ENCODE data around the gene SMAP1.

Gene SMAP1

GRCh38 chr6:70820778-70821177 lies 153.1 kb downstream of the SMAP1 start:
- no peak overlapping the region for H3K4me3 Mint-ChIP-seq
- peaks cover 9% of the 10 kb centered on the region for H3K9me3 Mint-ChIP-seq
- no peaks in the 10 kb centered on the region for H3K4me1 Mint-ChIP-seq (ENCODE audit: low read depth)
- H3K27me3 Mint-ChIP-seq (ENCODE audit: low read depth): no peaks in the 10 kb centered on the region
- H3K36me3 Mint-ChIP-seq (ENCODE audit: low read depth): peaks cover 6% of the 10 kb centered on the region
- no peak overlapping the region for H3K27ac Mint-ChIP-seq

DNA sequence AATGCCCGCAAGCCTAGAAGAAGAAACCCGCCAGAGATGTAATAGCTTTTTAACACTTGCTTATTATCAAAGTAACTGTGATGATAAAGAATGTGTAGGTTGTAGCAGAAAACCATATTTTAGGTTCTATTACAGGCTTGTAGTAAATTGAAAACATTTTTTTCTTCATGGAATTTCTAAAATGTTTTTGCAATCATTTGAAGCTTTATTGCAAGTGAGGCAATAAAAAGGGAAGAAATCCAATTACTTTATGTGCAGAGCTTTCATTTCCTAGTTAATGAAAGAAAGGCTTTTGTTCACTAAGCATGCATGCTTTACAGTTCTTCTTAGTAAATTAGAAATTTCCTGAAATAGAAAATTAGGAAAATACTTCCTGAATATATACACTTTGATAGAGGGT lies 154.1 kb downstream of the SMAP1 start:
- peaks cover 9% of the 10 kb centered on the region for H3K9me3 Mint-ChIP-seq
- H3K4me3 Mint-ChIP-seq: no peak overlapping the region
- no peaks in the 10 kb centered on the region for H3K27me3 Mint-ChIP-seq (ENCODE audit: low read depth)
- H3K36me3 Mint-ChIP-seq (ENCODE audit: low read depth): peaks cover 6% of the 10 kb centered on the region
- H3K4me1 Mint-ChIP-seq (ENCODE audit: low read depth): no peaks in the 10 kb centered on the region
- no peak overlapping the region for H3K27ac Mint-ChIP-seq

GRCh38 chr6:70823651-70824050 lies 156.0 kb downstream of the SMAP1 start:
- Mint-ChIP-seq H3K27me3 (ENCODE audit: low read depth) (no peaks in the 10 kb centered on the region), H3K4me1 (ENCODE audit: low read depth) (no peaks in the 10 kb centered on the region), H3K4me3 (no peak overlapping the region), H3K27ac (no peak overlapping the region), H3K36me3 (ENCODE audit: low read depth) (peaks cover 6% of the 10 kb centered on the region), H3K9me3 (peaks cover 9% of the 10 kb centered on the region)

GRCh38 chr6:70831427-70831826 lies 163.7 kb downstream of the SMAP1 start:
- Mint-ChIP-seq H3K4me3 (no peak overlapping the region), H3K4me1 (ENCODE audit: low read depth) (peaks cover 2% of the 10 kb centered on the region), H3K9me3 (peaks cover 7% of the 10 kb centered on the region), H3K27me3 (ENCODE audit: low read depth) (no peaks in the 10 kb centered on the region), H3K36me3 (ENCODE audit: low read depth) (peaks cover 11% of the 10 kb centered on the region), H3K27ac (no peak overlapping the region)

DNA sequence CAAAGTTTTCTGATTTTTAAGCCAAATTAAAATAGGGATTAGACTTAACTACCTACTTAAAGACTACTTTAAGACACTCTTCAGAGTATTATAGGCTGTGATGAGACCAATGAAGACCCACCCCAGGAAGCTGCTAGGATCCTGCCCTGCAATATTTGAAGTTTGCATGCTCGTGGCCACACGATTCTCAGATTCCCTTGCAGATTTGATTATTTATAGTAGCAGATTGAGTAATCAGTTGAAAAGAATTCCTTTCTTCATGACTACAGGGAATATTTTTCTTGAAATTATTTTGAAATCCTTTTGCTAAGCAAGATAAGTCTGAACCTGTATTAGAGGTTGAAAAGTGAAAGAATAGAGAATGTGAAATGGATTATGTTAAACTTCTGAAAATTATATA lies 166.8 kb downstream of the SMAP1 start:
- peaks cover 7% of the 10 kb centered on the region for H3K9me3 Mint-ChIP-seq
- H3K4me3 Mint-ChIP-seq: no peak overlapping the region
- H3K4me1 Mint-ChIP-seq (ENCODE audit: low read depth): peaks cover 4% of the 10 kb centered on the region
- H3K36me3 Mint-ChIP-seq (ENCODE audit: low read depth): peaks cover 13% of the 10 kb centered on the region
- no peak overlapping the region for H3K27ac Mint-ChIP-seq
- no peaks in the 10 kb centered on the region for H3K27me3 Mint-ChIP-seq (ENCODE audit: low read depth)

DNA sequence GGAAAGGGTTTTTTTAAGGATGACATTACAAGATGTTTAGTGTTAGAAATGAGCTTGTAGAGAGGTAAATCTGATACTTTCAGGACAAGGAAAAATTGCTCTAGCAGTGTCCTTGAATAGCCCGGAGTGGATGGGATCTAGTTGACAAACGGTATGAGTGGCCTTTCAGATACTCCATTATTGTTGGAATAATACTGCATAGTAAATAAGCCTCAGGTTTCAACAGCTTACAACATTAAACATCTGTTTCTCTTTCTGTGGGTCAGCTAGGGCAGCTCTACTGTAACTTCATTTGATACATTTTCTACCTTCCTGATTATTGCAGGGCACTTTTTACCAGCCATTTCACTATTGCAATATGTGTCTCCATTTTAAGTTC lies 171.2 kb downstream of the SMAP1 start:
- Mint-ChIP-seq H3K27ac (no peak overlapping the region), H3K9me3 (no peaks in the 10 kb centered on the region), H3K27me3 (ENCODE audit: low read depth) (no peaks in the 10 kb centered on the region), H3K4me1 (ENCODE audit: low read depth) (peaks cover 2% of the 10 kb centered on the region), H3K36me3 (ENCODE audit: low read depth) (peaks cover 6% of the 10 kb centered on the region), H3K4me3 (no peak overlapping the region)

DNA sequence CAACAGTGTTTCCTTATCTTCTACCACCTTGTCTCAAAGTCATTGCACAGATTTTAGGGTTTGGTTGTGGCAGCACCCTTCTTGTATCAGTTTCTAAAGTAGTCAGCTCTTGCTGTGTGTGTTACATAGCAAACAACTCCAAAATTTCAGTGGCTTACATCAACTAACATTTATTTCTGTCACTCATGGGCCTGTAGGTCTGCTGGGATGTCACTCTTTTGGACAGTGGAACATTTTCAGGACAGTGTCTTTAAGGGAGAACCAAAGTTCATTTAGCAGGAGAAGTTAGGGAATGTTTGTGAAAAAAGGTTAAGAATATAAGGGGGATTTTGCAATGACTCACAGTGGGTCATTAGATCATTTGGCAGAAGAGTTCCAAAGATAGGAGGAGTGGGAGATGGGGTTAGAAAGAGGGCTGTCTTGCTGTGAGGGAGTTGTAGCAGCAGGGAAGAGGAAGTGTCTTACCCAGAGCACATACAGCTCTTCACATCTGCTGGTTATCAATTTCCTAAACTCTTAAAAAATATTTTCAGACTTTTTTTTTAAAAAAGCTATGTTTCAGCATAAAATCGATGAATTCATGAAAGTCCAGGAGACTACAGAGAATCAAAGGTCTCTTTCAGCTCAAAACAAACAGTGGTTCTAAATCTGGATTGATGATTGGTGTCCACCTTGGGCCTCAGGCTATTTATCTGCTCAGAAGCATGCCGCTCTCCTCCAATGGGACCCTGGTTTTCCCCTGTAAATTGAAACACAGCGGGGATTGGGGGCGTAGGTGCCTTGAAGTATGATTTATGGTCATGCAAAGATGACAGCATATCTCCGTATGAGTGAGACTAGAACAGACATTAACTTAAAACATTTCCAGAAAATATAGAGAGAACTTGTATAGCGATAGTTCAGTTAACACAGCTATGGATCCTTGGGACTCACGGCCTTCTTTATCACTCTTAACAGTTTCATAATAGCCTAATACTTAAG lies 171.9 kb downstream of the SMAP1 start:
- Mint-ChIP-seq H3K36me3 (ENCODE audit: low read depth) (peaks cover 6% of the 10 kb centered on the region), H3K27ac (no peak overlapping the region), H3K4me3 (no peak overlapping the region), H3K27me3 (ENCODE audit: low read depth) (no peaks in the 10 kb centered on the region), H3K9me3 (no peaks in the 10 kb centered on the region), H3K4me1 (ENCODE audit: low read depth) (peaks cover 2% of the 10 kb centered on the region)

- Mint-ChIP-seq H3K27me3 (ENCODE audit: low read depth) (no peaks in the 10 kb centered on the region), H3K4me1 (ENCODE audit: low read depth) (peaks cover 2% of the 10 kb centered on the region), H3K4me3 (no peak overlapping the region), H3K36me3 (ENCODE audit: low read depth) (peaks cover 6% of the 10 kb centered on the region), H3K9me3 (no peaks in the 10 kb centered on the region), H3K27ac (no peak overlapping the region)
Measured at GRCh38 chr6:70841112-70841511, 173.4 kb downstream of the SMAP1 start.

DNA sequence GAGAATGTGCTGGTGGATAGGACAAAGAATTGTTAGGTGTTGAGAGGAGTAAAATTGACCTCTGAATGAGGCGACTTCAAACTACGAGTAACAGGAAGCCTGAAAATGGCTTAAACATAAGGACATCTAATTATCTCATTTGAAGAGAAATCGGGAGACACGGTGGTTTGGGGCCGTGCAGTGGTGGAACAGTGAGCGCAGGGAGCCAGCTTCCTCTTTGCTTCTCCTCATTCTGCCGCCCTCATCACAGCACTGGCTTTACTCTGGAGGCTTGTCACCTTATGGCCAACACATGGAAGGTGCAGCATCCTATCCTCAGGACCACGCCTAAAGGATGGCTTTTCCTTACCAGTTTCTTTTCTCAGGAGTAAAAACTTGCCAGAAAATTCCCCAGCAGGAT lies 174.9 kb downstream of the SMAP1 start:
- Mint-ChIP-seq H3K4me1 (ENCODE audit: low read depth) (peaks cover 2% of the 10 kb centered on the region), H3K27me3 (ENCODE audit: low read depth) (no peaks in the 10 kb centered on the region), H3K36me3 (ENCODE audit: low read depth) (peaks cover 7% of the 10 kb centered on the region), H3K9me3 (no peaks in the 10 kb centered on the region), H3K4me3 (no peak overlapping the region), H3K27ac (no peak overlapping the region)

DNA sequence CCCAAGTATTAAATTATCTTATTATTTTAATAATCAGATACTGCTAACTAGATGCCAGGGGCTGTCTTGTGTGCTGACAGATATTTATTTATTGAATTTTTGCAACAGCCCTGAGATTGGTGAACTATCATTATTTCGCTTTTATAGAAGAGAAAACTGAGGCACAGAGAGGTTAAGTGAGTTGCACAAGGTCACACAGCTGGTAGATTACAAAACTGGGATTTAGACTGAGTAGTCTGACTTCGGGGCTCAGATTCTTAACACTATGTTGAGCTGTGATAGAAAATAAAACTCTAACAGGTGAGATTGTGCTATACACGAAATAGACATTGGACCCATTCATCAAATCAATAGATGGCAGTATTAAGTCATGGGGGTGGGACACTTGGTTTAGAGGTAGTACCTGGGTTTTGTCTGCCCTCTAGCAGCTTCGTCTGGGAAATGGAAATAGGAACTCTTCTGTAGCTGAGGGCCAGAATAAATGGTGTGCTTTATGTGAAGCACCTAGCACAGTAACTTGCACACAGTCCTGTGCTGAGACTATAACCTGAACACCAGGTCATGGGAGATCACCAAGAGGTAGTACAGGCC lies 175.7 kb downstream of the SMAP1 start:
- Mint-ChIP-seq H3K4me3 (no peak overlapping the region), H3K36me3 (ENCODE audit: low read depth) (peaks cover 7% of the 10 kb centered on the region), H3K27ac (no peak overlapping the region), H3K27me3 (ENCODE audit: low read depth) (no peaks in the 10 kb centered on the region), H3K9me3 (no peaks in the 10 kb centered on the region), H3K4me1 (ENCODE audit: low read depth) (peaks cover 2% of the 10 kb centered on the region)

- H3K27ac Mint-ChIP-seq: no peak overlapping the region
- H3K4me3 Mint-ChIP-seq: no peak overlapping the region
- H3K36me3 Mint-ChIP-seq (ENCODE audit: low read depth): peaks cover 10% of the 10 kb centered on the region
- no peaks in the 10 kb centered on the region for H3K27me3 Mint-ChIP-seq (ENCODE audit: low read depth)
- H3K4me1 Mint-ChIP-seq (ENCODE audit: low read depth): peaks cover 2% of the 10 kb centered on the region
- no peaks in the 10 kb centered on the region for H3K9me3 Mint-ChIP-seq
Measured at GRCh38 chr6:70844301-70844700, 176.6 kb downstream of the SMAP1 start.

- H3K36me3 Mint-ChIP-seq (ENCODE audit: low read depth): peaks cover 12% of the 10 kb centered on the region
- H3K9me3 Mint-ChIP-seq: no peaks in the 10 kb centered on the region
- no peak overlapping the region for H3K27ac Mint-ChIP-seq
- H3K27me3 Mint-ChIP-seq (ENCODE audit: low read depth): no peaks in the 10 kb centered on the region
- H3K4me1 Mint-ChIP-seq (ENCODE audit: low read depth): peaks cover 2% of the 10 kb centered on the region
- no peak overlapping the region for H3K4me3 Mint-ChIP-seq
Measured at GRCh38 chr6:70846207-70846835, 178.6 kb downstream of the SMAP1 start.

GRCh38 chr6:70847106-70848084 lies 179.7 kb downstream of the SMAP1 start:
- Mint-ChIP-seq H3K4me1 (ENCODE audit: low read depth) (peaks cover 4% of the 10 kb centered on the region), H3K9me3 (no peaks in the 10 kb centered on the region), H3K27ac (no peak overlapping the region), H3K27me3 (ENCODE audit: low read depth) (no peaks in the 10 kb centered on the region), H3K36me3 (ENCODE audit: low read depth) (peaks cover 12% of the 10 kb centered on the region), H3K4me3 (no peak overlapping the region)
